Caco-2 (cell line): ENCODE measurements around the gene CCR8. TPM values are rescaled to one million over a fixed set of nuclear protein-coding genes. Genes with fewer than 3 reads are reported as not detected.

Source experiments
- BruUV-seq: library from RNA; stranded (reverse); fragments of 400-500 nt; replicated peaks from 2 replicates; lab custom pipeline; 2021; lab: Mats Ljungman, UMichigan
- CTCF ChIA-PET: fragments of 300-600 bp; sonication (Branson Sonifier 250); formaldehyde crosslinking; loops from one replicate; lab custom pipeline; 2022; ENCODE audit warnings: antibody characterized with exemption; lab: Charles Lee
- POLR2A ChIA-PET: fragments of 300-600 bp; sonication (Branson Sonifier 250); formaldehyde crosslinking; loops from one replicate; lab custom pipeline; 2022; ENCODE audit warnings: antibody characterized with exemption; lab: Charles Lee
- DNase-seq, 2 experiments: peaks; one replicate each; pipeline versions ENCODE4 v3.0.0 to v3.0.0-alpha.2; 2020 to 2022
- H3K27me3 ChIP-seq: replicated peaks from 2 replicates; pipeline ENCODE4 v1.6.0; 2011; ENCODE audit warnings: low read length; ENCODE audit not compliant: control insufficient read depth, insufficient read depth
- H3K36me3 ChIP-seq: 2 replicates; pipeline ENCODE4 v1.5.1; 2011; ENCODE audit warnings: low read length; ENCODE audit not compliant: control insufficient read depth, insufficient read depth
- H3K4me1 ChIP-seq: fragments of 250-450 bp; sonication (Bioruptor Pico); 2 replicates; pipeline ENCODE4 v1.5.1; 2020; ENCODE audit warnings: mild to moderate bottlenecking
- H3K4me3 ChIP-seq: 2 replicates; pipeline ENCODE4 v1.5.1; 2011; ENCODE audit warnings: low read depth, mild to moderate bottlenecking, control low read depth, low read length
- H3K9me3 ChIP-seq: fragments of 250-450 bp; sonication (Bioruptor Pico); 2 replicates; pipeline ENCODE4 v1.5.1; 2020; ENCODE audit warnings: mild to moderate bottlenecking, moderate library complexity
- H3K27ac Mint-ChIP-seq: one replicate; pipeline ENCODE4 v1.8.0; 2022; ENCODE audit warnings: mixed read lengths; ENCODE audit not compliant: unreplicated experiment
- H3K27me3 Mint-ChIP-seq: one replicate; pipeline ENCODE4 v1.8.0; 2022; ENCODE audit warnings: mixed read lengths; ENCODE audit not compliant: insufficient read depth, unreplicated experiment
- H3K36me3 Mint-ChIP-seq: one replicate; pipeline ENCODE4 v1.8.0; 2022; ENCODE audit warnings: mild to moderate bottlenecking, mixed read lengths; ENCODE audit not compliant: insufficient read depth, unreplicated experiment
- H3K4me1 Mint-ChIP-seq: one replicate; pipeline ENCODE4 v1.8.0; 2022; ENCODE audit warnings: low read depth, mixed read lengths; ENCODE audit not compliant: unreplicated experiment
- H3K4me3 Mint-ChIP-seq: one replicate; pipeline ENCODE4 v1.8.0; 2022; ENCODE audit warnings: mild to moderate bottlenecking, moderate library complexity, mixed read lengths; ENCODE audit not compliant: unreplicated experiment
- H3K9me3 Mint-ChIP-seq: one replicate; pipeline ENCODE4 v1.8.0; 2022; ENCODE audit warnings: mixed read lengths; ENCODE audit not compliant: unreplicated experiment
- CTCF ChIP-seq, 2 experiments: fragments of 200-600 bp in 1 of 2; IDR thresholded peaks; 1 replicate in 1 of 2; 2 replicates in 1 of 2; pipeline versions ENCODE4 v1.5.1 to v1.8.0; 2011 to 2022; ENCODE audit warnings: antibody characterized with exemption in 1 of 2, control low read depth in 1 of 2, inconsistent platforms in 1 of 2, low read depth in 1 of 2, low read length in 1 of 2, mild to moderate bottlenecking in 1 of 2, moderate library complexity in 1 of 2; ENCODE audit not compliant: insufficient read depth in 1 of 2, severe bottlenecking in 1 of 2, unreplicated experiment in 1 of 2
- intact Hi-C: fragments of 100-400 bp; cut with micrococcal nuclease; formaldehyde crosslinking; loops from one replicate; pipeline ENCODE4 v1.10.0; 2022; ENCODE audit not compliant: unreplicated experiment
- total RNA-seq: library from RNA; stranded (reverse); gene quantifications from 2 replicates; pipeline ENCODE4 v1.2.3, GENCODE V29; 2022

The CCR8 gene
- total RNA-seq, 1 experiment from 2014 or later = not detected

GRCh38 chr3:39322936-39323335 is 6.6 kb upstream of the CCR8 start:
- Histone ChIP-seq H3K27me3 (no peaks in the 10 kb centered on the region), H3K9me3 (peaks cover 5% of the 10 kb centered on the region; the same call in 1 of the 2 replicates), H3K4me1 (peaks cover 5% of the 10 kb centered on the region), H3K36me3 (no peaks in the 10 kb centered on the region), H3K4me3 (no peak overlapping the region)
- no peak for TF ChIP-seq CTCF (IDR thresholded peaks at IDR 0.05; ENCODE audit: insufficient read depth in 1 of 2, low read depth in 1 of 2, low read length in 1 of 2, severe bottlenecking in 1 of 2, unreplicated experiment in 1 of 2)
- Mint-ChIP-seq H3K4me3 (no peak overlapping the region), H3K27me3 (no peaks in the 10 kb centered on the region), H3K27ac (no peak overlapping the region), H3K9me3 (peaks cover 10% of the 10 kb centered on the region), H3K4me1 (no peaks in the 10 kb centered on the region), H3K36me3 (no peaks in the 10 kb centered on the region)
- DNase-seq = no peak
- BruUV-seq = no TSS peak
- ChIA-PET POLR2A (no interaction called here), CTCF (no interaction called here)
- intact Hi-C loops = no loop called here

- TF ChIP-seq CTCF (IDR thresholded peaks at IDR 0.05; ENCODE audit: insufficient read depth in 1 of 2, low read depth in 1 of 2, low read length in 1 of 2, severe bottlenecking in 1 of 2, unreplicated experiment in 1 of 2) = no peak
- Mint-ChIP-seq H3K9me3 (peaks cover 6% of the 10 kb centered on the region), H3K4me1 (no peaks in the 10 kb centered on the region), H3K27me3 (no peaks in the 10 kb centered on the region), H3K27ac (no peak overlapping the region), H3K4me3 (no peak overlapping the region), H3K36me3 (no peaks in the 10 kb centered on the region)
- ChIA-PET CTCF (no interaction called here), POLR2A (no interaction called here)
- no TSS peak for BruUV-seq
- Histone ChIP-seq H3K9me3 (0 out of 2 replicates have a peak, but pooled peaks cover 5% of the 10 kb centered on the region), H3K27me3 (no peaks in the 10 kb centered on the region), H3K4me1 (no peaks in the 10 kb centered on the region), H3K36me3 (no peaks in the 10 kb centered on the region), H3K4me3 (no peak overlapping the region)
- DNase-seq = no peak
- intact Hi-C loops = no loop called here
These were observed 6.0 kb upstream of the CCR8 start for GRCh38 chr3:39323494-39323893.

GRCh38 chr3:39325236-39325635 is 4.3 kb upstream of the CCR8 start:
- CTCF ChIA-PET = no interaction called here
- POLR2A ChIA-PET = no interaction called here

More at GRCh38 chr3:39325236-39325635, 4.3 kb upstream of the CCR8 start:
- no TSS peak for BruUV-seq
- Mint-ChIP-seq H3K4me3 (no peak overlapping the region), H3K27ac (no peak overlapping the region), H3K27me3 (no peaks in the 10 kb centered on the region), H3K36me3 (no peaks in the 10 kb centered on the region), H3K4me1 (no peaks in the 10 kb centered on the region), H3K9me3 (no peaks in the 10 kb centered on the region)
- Histone ChIP-seq H3K4me1 (no peaks in the 10 kb centered on the region), H3K9me3 (no peaks in the 10 kb centered on the region), H3K27me3 (no peaks in the 10 kb centered on the region), H3K4me3 (no peak overlapping the region), H3K36me3 (no peaks in the 10 kb centered on the region)
- no peak for TF ChIP-seq CTCF (IDR thresholded peaks at IDR 0.05; ENCODE audit: insufficient read depth in 1 of 2, low read depth in 1 of 2, low read length in 1 of 2, severe bottlenecking in 1 of 2, unreplicated experiment in 1 of 2)
- DNase-seq = no peak
- intact Hi-C loops = no loop called here
